ENCODE results near the gene SCGB1A1. TPM values are rescaled to one million over a fixed set of nuclear protein-coding genes. Genes with fewer than 3 reads are reported as not detected.

The SCGB1A1 gene, protein sequence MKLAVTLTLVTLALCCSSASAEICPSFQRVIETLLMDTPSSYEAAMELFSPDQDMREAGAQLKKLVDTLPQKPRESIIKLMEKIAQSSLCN
- total RNA-seq, result not detected in 2 replicates

DNA sequence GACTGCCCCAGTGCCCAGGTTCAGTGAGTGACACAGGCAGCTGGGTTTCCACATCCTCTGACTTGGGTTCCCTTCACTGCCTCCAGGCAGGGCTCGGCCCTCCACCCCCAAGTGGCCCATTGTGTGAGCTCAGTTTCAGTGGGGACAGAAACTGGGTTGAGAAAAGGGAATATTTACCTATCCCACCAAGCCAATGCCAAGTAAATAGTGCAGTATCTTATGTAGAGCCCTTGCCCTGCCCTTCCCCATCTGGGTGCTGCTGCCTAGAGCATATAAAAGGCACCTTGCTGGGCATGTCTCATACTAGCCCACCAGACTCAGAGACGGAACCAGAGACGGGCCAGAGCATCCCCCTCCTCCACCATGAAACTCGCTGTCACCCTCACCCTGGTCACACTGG is at the start of gene SCGB1A1:
Gene SCGB1A1 (plus strand): TSS at position 301 of the 400 bp plus-strand sequence. CDS start 63 bp downstream, at position 364.

Other genes starting within 250 kb of the SCGB1A1 start
- not detected in 2 replicates for gene SCGB1D1, start 228.8 kb upstream of the SCGB1A1 start, total RNA-seq
- not detected in 2 replicates for gene SCGB2A1, start 210.4 kb upstream of the SCGB1A1 start, total RNA-seq
- gene SCGB1D2, start 176.8 kb upstream of the SCGB1A1 start, total RNA-seq, result not detected in 2 replicates
- not detected in 2 replicates for gene SCGB2A2, start 148.9 kb upstream of the SCGB1A1 start, total RNA-seq
- not detected in 2 replicates for gene SCGB1D4, start 120.0 kb upstream of the SCGB1A1 start, total RNA-seq
- gene ASRGL1, start 81.6 kb upstream of the SCGB1A1 start, total RNA-seq, result 10.5 and 16.7 TPM in 2 replicates
- 544 and 655 TPM in 2 replicates for gene AHNAK, start 127.8 kb downstream of the SCGB1A1 start, total RNA-seq
- gene EEF1G, start 154.9 kb downstream of the SCGB1A1 start, total RNA-seq, result 1,284 and 1,362 TPM in 2 replicates
- 11.8 and 12.7 TPM in 2 replicates for gene TUT1, start 172.5 kb downstream of the SCGB1A1 start, total RNA-seq
- 250 and 281 TPM in 2 replicates for gene MTA2, start 182.8 kb downstream of the SCGB1A1 start, total RNA-seq
- 35.7 and 60.8 TPM in 2 replicates for gene EML3, start 193.7 kb downstream of the SCGB1A1 start, total RNA-seq
- 5.2 and 5.3 TPM in 2 replicates for gene ROM1, start 194.2 kb downstream of the SCGB1A1 start, total RNA-seq
- 19.9 and 23.5 TPM in 2 replicates for gene B3GAT3, start 203.0 kb downstream of the SCGB1A1 start, total RNA-seq
- 223 and 259 TPM in 2 replicates for gene GANAB, start 227.6 kb downstream of the SCGB1A1 start, total RNA-seq
- 35.1 and 41.2 TPM in 2 replicates for gene INTS5, start 234.3 kb downstream of the SCGB1A1 start, total RNA-seq
- gene C11orf98, start 246.2 kb downstream of the SCGB1A1 start, total RNA-seq, result 35.9 and 43.4 TPM in 2 replicates
- 9.5 and 9.7 TPM in 2 replicates for gene CSKMT, start 246.3 kb downstream of the SCGB1A1 start, total RNA-seq